GM21786 (cell line): ENCODE data around the gene TAX1BP1.

Experiments used
- ATAC-seq: cut with Tn5 transposase; IDR thresholded peaks from one replicate; pipeline ENCODE4 v1.9.1; 2021; ENCODE audit not compliant: unreplicated experiment

The TAX1BP1 gene

GRCh38 chr7:27873981-27874957 lies 134.3 kb downstream of the TAX1BP1 start:
- no peak for ATAC-seq

GRCh38 chr7:27875061-27875460 lies 135.1 kb downstream of the TAX1BP1 start:
- no peak for ATAC-seq

GRCh38 chr7:27875832-27876231 lies 135.9 kb downstream of the TAX1BP1 start:
- no peak for ATAC-seq

- no peak for ATAC-seq
These were observed 136.8 kb downstream of the TAX1BP1 start for GRCh38 chr7:27876756-27877155.
